Activated CD8-positive, alpha-beta memory T cell treated with anti-CD3 and anti-CD28 coated beads, Interleukin-2, amount 10 ng/mL, durations not matched to agents 7 days and 5 days (primary cell): ENCODE data around the gene ADAMTS12. TPM values are rescaled to one million over a fixed set of nuclear protein-coding genes. Genes with fewer than 3 reads are reported as not detected.

Source experiments
- ATAC-seq: fragments of 150-1000 bp; cut with Tn5 transposase; one replicate; pipeline ENCODE4 v1.10.0; 2021; ENCODE audit warnings: moderate library complexity
- CTCF ChIA-PET: fragments of 350-600 bp; sonication (Branson Sonifier 250); formaldehyde crosslinking; loops from one replicate; lab custom pipeline; 2021; ENCODE audit warnings: antibody characterized with exemption; lab: Charles Lee
- DNase-seq: peaks from one replicate; pipeline ENCODE4 v3.0.0-alpha.2; 2020
- H3K27ac Mint-ChIP-seq: one replicate; pipeline ENCODE4 v1.8.0; 2021; ENCODE audit warnings: mild to moderate bottlenecking, mixed read lengths
- H3K27me3 Mint-ChIP-seq: one replicate; pipeline ENCODE4 v1.8.0; 2021; ENCODE audit warnings: mixed read lengths
- H3K36me3 Mint-ChIP-seq: one replicate; pipeline ENCODE4 v1.8.0; 2021; ENCODE audit warnings: mild to moderate bottlenecking, mixed read lengths
- H3K4me1 Mint-ChIP-seq: one replicate; pipeline ENCODE4 v1.8.0; 2021; ENCODE audit warnings: mixed read lengths
- H3K4me3 Mint-ChIP-seq: one replicate; pipeline ENCODE4 v1.8.0; 2021; ENCODE audit warnings: mild to moderate bottlenecking, moderate library complexity, mixed read lengths
- H3K9me3 Mint-ChIP-seq: one replicate; pipeline ENCODE4 v1.8.0; 2022; ENCODE audit warnings: low read depth, mixed read lengths
- total RNA-seq, 2 experiments: library from RNA; stranded (reverse); gene quantifications; one replicate each; pipeline ENCODE4 v1.2.3, GENCODE V29; 2021

Gene ADAMTS12
- total RNA-seq, 2 experiments from 2014 or later, result not detected

- Mint-ChIP-seq H3K9me3 (no peaks in the 10 kb centered on the region), H3K27me3 (peaks cover 3% of the 10 kb centered on the region), H3K27ac (no peak overlapping the region), H3K4me3 (no peak overlapping the region), H3K36me3 (no peaks in the 10 kb centered on the region), H3K4me1 (no peaks in the 10 kb centered on the region)
- CTCF ChIA-PET, result no interaction called here
- ATAC-seq (no peak), DNase-seq (no peak)
Observed at GRCh38 chr5:33595303-33595702, 296.5 kb downstream of the ADAMTS12 start.

- H3K4me1 Mint-ChIP-seq, result no peaks in the 10 kb centered on the region
- no peak overlapping the region for H3K4me3 Mint-ChIP-seq
- H3K27me3 Mint-ChIP-seq, result peaks cover 3% of the 10 kb centered on the region
- ATAC-seq, result no peak
- CTCF ChIA-PET, result no interaction called here
- no peaks in the 10 kb centered on the region for H3K36me3 Mint-ChIP-seq
- no peaks in the 10 kb centered on the region for H3K9me3 Mint-ChIP-seq
- no peak for DNase-seq
- H3K27ac Mint-ChIP-seq, result no peak overlapping the region
Observed at GRCh38 chr5:33594006-33594405, 297.8 kb downstream of the ADAMTS12 start.

- no peaks in the 10 kb centered on the region for H3K9me3 Mint-ChIP-seq
- H3K4me3 Mint-ChIP-seq, result no peak overlapping the region
- H3K36me3 Mint-ChIP-seq, result no peaks in the 10 kb centered on the region
- ATAC-seq, result no peak
- DNase-seq, result no peak
- H3K4me1 Mint-ChIP-seq, result no peaks in the 10 kb centered on the region
- CTCF ChIA-PET, result interaction anchor here (1.5 kb wide), 1 partner anchor 343 kb away, joined by 4 read pairs; no protein-coding TSS in a partner anchor
- no peak overlapping the region for H3K27ac Mint-ChIP-seq
- peaks cover 3% of the 10 kb centered on the region for H3K27me3 Mint-ChIP-seq
Observed at GRCh38 chr5:33592245-33592644, 299.5 kb downstream of the ADAMTS12 start.

GRCh38 chr5:33588654-33589372, 303.0 kb downstream of the ADAMTS12 start:
- no peaks in the 10 kb centered on the region for H3K4me1 Mint-ChIP-seq
- DNase-seq (peak; percentile 45), ATAC-seq (no peak)
- H3K9me3 Mint-ChIP-seq, result no peaks in the 10 kb centered on the region
- H3K27me3 Mint-ChIP-seq, result peaks cover 3% of the 10 kb centered on the region
- H3K4me3 Mint-ChIP-seq, result no peak overlapping the region
- no peak overlapping the region for H3K27ac Mint-ChIP-seq
- CTCF ChIA-PET, result interaction anchor here (0.7 to 2.4 kb wide), 7 partner anchors 9 to 382 kb away, joined by 3 to 21 read pairs (median 3); partner anchors contain the start of gene RXFP3
- H3K36me3 Mint-ChIP-seq, result no peaks in the 10 kb centered on the region

- Mint-ChIP-seq H3K27ac (no peak overlapping the region), H3K9me3 (no peaks in the 10 kb centered on the region), H3K4me3 (no peak overlapping the region), H3K27me3 (peaks cover 6% of the 10 kb centered on the region), H3K4me1 (no peaks in the 10 kb centered on the region), H3K36me3 (no peaks in the 10 kb centered on the region)
- CTCF ChIA-PET, result no interaction called here
- no peak for DNase-seq
- ATAC-seq, result no peak
Observed at GRCh38 chr5:33583332-33583731, 308.5 kb downstream of the ADAMTS12 start.

GRCh38 chr5:33582417-33582816, 309.4 kb downstream of the ADAMTS12 start:
- no peaks in the 10 kb centered on the region for H3K4me1 Mint-ChIP-seq
- H3K27me3 Mint-ChIP-seq, result peaks cover 6% of the 10 kb centered on the region
- no peak overlapping the region for H3K27ac Mint-ChIP-seq
- no peaks in the 10 kb centered on the region for H3K36me3 Mint-ChIP-seq
- H3K9me3 Mint-ChIP-seq, result no peaks in the 10 kb centered on the region
- ATAC-seq, result no peak
- no peak overlapping the region for H3K4me3 Mint-ChIP-seq
- CTCF ChIA-PET, result no interaction called here
- DNase-seq, result no peak

- no peak for DNase-seq
Observed at GRCh38 chr5:33579789-33580188, 312.0 kb downstream of the ADAMTS12 start.

GRCh38 chr5:33579152-33579551, 312.6 kb downstream of the ADAMTS12 start:
- no peaks in the 10 kb centered on the region for H3K4me1 Mint-ChIP-seq
- DNase-seq (no peak), ATAC-seq (no peak)
- no peaks in the 10 kb centered on the region for H3K9me3 Mint-ChIP-seq
- H3K27ac Mint-ChIP-seq, result no peak overlapping the region
- H3K27me3 Mint-ChIP-seq, result peaks cover 6% of the 10 kb centered on the region
- no peaks in the 10 kb centered on the region for H3K36me3 Mint-ChIP-seq
- CTCF ChIA-PET, result no interaction called here
- no peak overlapping the region for H3K4me3 Mint-ChIP-seq

More at GRCh38 chr5:33579789-33580188, 312.0 kb downstream of the ADAMTS12 start:
- ATAC-seq, result no peak
- Mint-ChIP-seq H3K36me3 (no peaks in the 10 kb centered on the region), H3K4me3 (no peak overlapping the region), H3K4me1 (no peaks in the 10 kb centered on the region), H3K9me3 (no peaks in the 10 kb centered on the region), H3K27ac (no peak overlapping the region), H3K27me3 (peaks cover 6% of the 10 kb centered on the region)
- CTCF ChIA-PET, result no interaction called here

GRCh38 chr5:33576726-33577590, 314.8 kb downstream of the ADAMTS12 start:
- Mint-ChIP-seq H3K27ac (no peak overlapping the region), H3K9me3 (no peaks in the 10 kb centered on the region), H3K36me3 (no peaks in the 10 kb centered on the region), H3K27me3 (peaks cover 3% of the 10 kb centered on the region), H3K4me1 (no peaks in the 10 kb centered on the region), H3K4me3 (no peak overlapping the region)
- CTCF ChIA-PET, result no interaction called here
- DNase-seq, result no peak
- no peak for ATAC-seq

- no peak for ATAC-seq
- no peaks in the 10 kb centered on the region for H3K9me3 Mint-ChIP-seq
- H3K4me3 Mint-ChIP-seq, result no peak overlapping the region
- H3K27me3 Mint-ChIP-seq, result no peaks in the 10 kb centered on the region
- DNase-seq, result no peak
- no peaks in the 10 kb centered on the region for H3K36me3 Mint-ChIP-seq
- CTCF ChIA-PET, result no interaction called here
- no peak overlapping the region for H3K27ac Mint-ChIP-seq
- no peaks in the 10 kb centered on the region for H3K4me1 Mint-ChIP-seq
Observed at GRCh38 chr5:33565324-33565723, 326.5 kb downstream of the ADAMTS12 start.

- Mint-ChIP-seq H3K36me3 (no peaks in the 10 kb centered on the region), H3K27ac (no peak overlapping the region)
- CTCF ChIA-PET, result no interaction called here
Observed at GRCh38 chr5:33563983-33564908, 327.5 kb downstream of the ADAMTS12 start.

GRCh38 chr5:33563530-33563929, 328.3 kb downstream of the ADAMTS12 start:
- Mint-ChIP-seq H3K27me3 (no peaks in the 10 kb centered on the region), H3K27ac (no peak overlapping the region), H3K36me3 (no peaks in the 10 kb centered on the region), H3K4me1 (no peaks in the 10 kb centered on the region), H3K4me3 (no peak overlapping the region), H3K9me3 (no peaks in the 10 kb centered on the region)
- DNase-seq (no peak), ATAC-seq (no peak)
- CTCF ChIA-PET, result no interaction called here

More at GRCh38 chr5:33563983-33564908, 327.5 kb downstream of the ADAMTS12 start:
- H3K9me3 Mint-ChIP-seq, result no peaks in the 10 kb centered on the region
- no peak for ATAC-seq
- H3K4me1 Mint-ChIP-seq, result no peaks in the 10 kb centered on the region
- no peak for DNase-seq
- no peaks in the 10 kb centered on the region for H3K27me3 Mint-ChIP-seq
- no peak overlapping the region for H3K4me3 Mint-ChIP-seq

GRCh38 chr5:33558489-33558888, 333.3 kb downstream of the ADAMTS12 start:
- Mint-ChIP-seq H3K36me3 (no peaks in the 10 kb centered on the region), H3K27ac (no peak overlapping the region), H3K9me3 (no peaks in the 10 kb centered on the region), H3K27me3 (no peaks in the 10 kb centered on the region), H3K4me3 (no peak overlapping the region), H3K4me1 (no peaks in the 10 kb centered on the region)
- DNase-seq, result no peak
- no peak for ATAC-seq
- CTCF ChIA-PET, result no interaction called here
